Choroid plexus epithelial cell (primary cell): ENCODE results near the gene UGT1A6.
"Not testable (repeated sequence)": the region's sequence is repeated elsewhere in the genome, so short reads cannot be mapped to it uniquely, and the experiment has no call there.

Experiments
- DNase-seq: peaks from one replicate; pipeline ENCODE4 v3.0.0-alpha.2; 2010; ENCODE audit warnings: low read depth
- H3K4me3 ChIP-seq: 2 replicates; pipeline ENCODE4 v1.5.1; 2011; ENCODE audit warnings: low read depth, mild to moderate bottlenecking, control low read depth, low read length, moderate library complexity
- CTCF ChIP-seq: conservative IDR thresholded peaks from 2 replicates; pipeline ENCODE4 v1.5.1; 2011; ENCODE audit warnings: low read depth, mild to moderate bottlenecking, control low read depth, inconsistent platforms, low read length, moderate library complexity

UGT1A6 gene

GRCh38 chr2:233746475-233747282 lies 54.0 kb downstream of the UGT1A6 start:
- H3K4me3 ChIP-seq = no peak overlapping the region
- DNase-seq = no peak
- no peak for TF ChIP-seq CTCF

GRCh38 chr2:233747283-233747544 lies 54.5 kb downstream of the UGT1A6 start:
- no peak for DNase-seq
- no peak overlapping the region for H3K4me3 ChIP-seq
- TF ChIP-seq CTCF = no peak

DNA sequence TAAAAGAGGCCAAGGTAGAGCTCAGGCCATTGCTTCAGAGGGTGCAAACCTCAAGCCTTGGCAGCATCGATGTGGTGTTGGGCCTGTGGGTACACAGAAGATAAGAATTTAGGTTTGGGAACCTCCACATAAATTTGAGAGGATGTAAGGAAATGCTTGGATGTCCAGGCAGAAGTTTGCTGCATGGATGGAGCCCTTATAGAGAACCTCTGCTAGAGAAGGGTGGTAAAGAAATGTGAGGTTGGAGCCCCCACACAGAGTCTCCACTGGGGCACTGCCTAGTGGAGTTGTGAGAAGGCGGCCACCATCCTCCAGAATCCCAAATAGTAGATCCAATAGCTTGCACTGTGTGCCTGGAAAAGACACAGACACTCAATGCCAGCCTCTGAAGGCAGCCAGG lies 58.0 kb downstream of the UGT1A6 start:
- DNase-seq, H3K4me3 ChIP-seq: not testable (repeated sequence)

GRCh38 chr2:233751212-233752009 lies 58.7 kb downstream of the UGT1A6 start:
- H3K4me3 ChIP-seq, DNase-seq: not testable (repeated sequence)

- TF ChIP-seq CTCF = no peak
- no peak overlapping the region for H3K4me3 ChIP-seq
- no peak for DNase-seq
Measured at GRCh38 chr2:233754872-233755611, 62.4 kb downstream of the UGT1A6 start.

DNA sequence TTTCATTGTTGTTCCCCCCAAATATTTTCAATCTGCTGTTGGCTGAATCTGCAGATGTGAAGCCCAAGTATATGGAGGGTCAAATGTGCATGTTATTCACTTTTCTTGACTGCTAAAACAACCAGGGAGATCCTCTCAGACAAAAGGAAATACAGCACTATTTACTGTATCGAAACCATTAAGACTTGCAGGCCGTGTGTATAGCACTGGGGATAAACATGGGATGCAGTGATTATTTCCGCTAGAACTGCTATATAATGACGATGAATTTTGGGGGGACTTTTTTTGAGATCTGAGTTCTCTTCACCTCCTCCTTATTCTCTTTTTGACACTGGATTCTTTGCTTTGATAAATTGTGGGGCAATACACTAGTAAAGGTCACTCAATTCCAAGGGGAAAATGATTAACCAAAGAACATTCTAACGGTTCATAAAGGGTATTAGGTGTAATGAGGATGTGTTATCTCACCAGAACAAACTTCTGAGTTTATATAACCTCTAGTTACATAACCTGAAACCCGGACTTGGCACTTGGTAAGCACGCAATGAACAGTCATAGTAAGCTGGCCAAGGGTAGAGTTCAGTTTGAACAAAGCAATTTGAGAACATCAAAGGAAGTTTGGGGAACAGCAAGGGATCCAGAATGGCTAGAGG lies 63.9 kb downstream of the UGT1A6 start:
- TF ChIP-seq CTCF = no peak
- DNase-seq = no peak
- no peak overlapping the region for H3K4me3 ChIP-seq

- no peak for TF ChIP-seq CTCF
- H3K4me3 ChIP-seq = no peak overlapping the region
- DNase-seq = no peak
Measured at GRCh38 chr2:233758141-233758540, 65.5 kb downstream of the UGT1A6 start.
